DOHH2 (cell line): ENCODE data around the gene CENPVL2.
"Not testable (repeated sequence)": the region's sequence is repeated elsewhere in the genome, so short reads cannot be mapped to it uniquely, and the experiment has no call there.

Experiments
- CTCF ChIP-seq: fragments of 200-600 bp; sonication (generic); IDR thresholded peaks from one replicate; pipeline ENCODE4 v1.5.1; 2014; ENCODE audit warnings: antibody characterized with exemption, mild to moderate bottlenecking, low read depth, low read length; ENCODE audit not compliant: poor library complexity, severe bottlenecking
- EZH2phosphoT487 ChIP-seq: fragments of 200-600 bp; sonication (generic); IDR thresholded peaks from 2 replicates; pipeline ENCODE4 v1.6.1; 2017; ENCODE audit warnings: borderline replicate concordance, mild to moderate bottlenecking, antibody characterized with exemption, low read length, moderate library complexity, mixed read lengths

DNA sequence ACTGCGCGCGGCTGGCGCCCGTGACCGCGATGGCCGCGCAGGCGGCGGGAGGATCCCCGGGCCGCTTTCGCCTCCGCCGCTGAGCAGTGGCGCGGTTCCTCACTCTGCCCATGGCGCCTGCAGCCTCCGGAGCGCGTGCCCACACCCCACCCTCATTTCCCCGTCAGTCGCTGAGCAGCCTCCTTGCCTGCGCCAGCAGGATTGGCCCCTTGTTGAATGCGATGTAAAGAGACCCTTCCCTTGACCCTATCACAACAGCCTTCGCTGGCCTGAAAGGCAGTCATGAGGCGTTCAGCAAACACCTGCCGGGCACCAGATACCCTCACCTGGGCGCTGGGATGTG, at the start of gene CENPVL2:
- not testable (repeated sequence) for TF ChIP-seq CTCF, EZH2phosphoT487
